Esophagus mucosa (tissue), 1 donor: ENCODE data around the gene EDARADD. TPM values are rescaled to one million over a fixed set of nuclear protein-coding genes. Genes with fewer than 3 reads are reported as not detected.
A peak's percentile ranks its signal among the peaks of the same experiment; 100 is the strongest.

Experiments used
- ATAC-seq: fragments of 200-7000 bp; cut with Tn5 transposase; one replicate; pipeline ENCODE4 v1.9.1; 2020
- total RNA-seq: library from RNA; stranded (reverse); gene quantifications from one replicate; pipeline ENCODE4 v1.2.4, GENCODE V29; 2023
- donor health status: DM: yes; HTN: yes; CAD: no.

The EDARADD gene
- total RNA-seq, 1 donor from 2014 or later: 4.3 TPM

DNA sequence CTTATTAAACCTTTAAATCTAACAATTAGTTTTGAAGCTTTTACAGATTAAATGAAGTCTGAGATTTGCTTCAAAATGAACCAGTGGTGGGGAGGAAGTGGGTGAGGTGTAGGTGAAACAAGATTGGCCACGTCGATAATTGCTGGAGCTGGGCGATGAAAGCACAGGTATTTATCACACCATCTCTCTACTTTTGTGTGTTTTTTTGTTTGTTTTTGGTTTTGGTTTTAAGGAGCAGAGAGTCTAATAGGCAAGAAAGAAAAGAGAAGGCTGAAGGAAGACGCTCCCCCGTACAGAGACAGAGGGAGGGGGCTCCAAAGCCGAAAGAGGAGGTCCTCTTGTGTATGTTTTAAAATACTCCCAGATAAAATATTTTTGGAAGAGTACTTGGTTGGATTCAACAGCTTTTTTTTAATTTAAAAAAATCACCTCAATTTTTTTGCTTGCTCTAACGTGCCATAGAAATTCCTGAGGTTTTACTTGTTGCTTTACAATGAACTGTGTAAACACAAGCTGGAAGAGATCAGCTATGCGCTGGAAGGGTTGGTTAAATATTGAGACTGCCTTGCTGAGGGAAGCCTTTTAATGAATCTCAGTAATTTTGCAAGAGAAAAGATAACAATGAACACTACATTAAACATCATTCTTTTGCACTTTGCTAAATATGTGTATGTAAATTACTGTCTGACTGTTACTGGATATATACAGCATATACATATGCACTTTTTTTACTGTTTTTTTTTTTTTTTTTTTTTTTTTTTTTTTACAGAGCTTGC lies 123.0 kb downstream of the EDARADD start:
- ATAC-seq: peak; percentile 56

DNA sequence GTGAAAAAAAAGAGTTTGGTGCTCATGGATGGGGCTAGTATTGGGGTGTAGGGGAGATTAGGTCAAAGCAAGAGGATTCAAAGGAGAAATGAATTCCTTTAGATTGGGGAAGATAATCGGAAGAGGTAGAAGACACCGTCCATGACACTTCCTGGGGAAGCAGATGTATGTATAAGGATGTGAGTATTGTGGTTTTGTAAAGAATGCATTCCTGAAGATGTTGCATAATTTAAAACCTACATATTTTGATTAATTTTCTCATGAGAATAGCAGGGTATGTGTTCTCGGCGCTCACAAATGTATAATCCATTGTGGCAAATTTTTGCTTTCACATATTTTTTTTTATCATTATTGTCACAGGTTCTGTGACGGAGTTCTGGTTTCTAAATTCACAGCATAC lies 124.2 kb downstream of the EDARADD start:
- no peak for ATAC-seq

DNA sequence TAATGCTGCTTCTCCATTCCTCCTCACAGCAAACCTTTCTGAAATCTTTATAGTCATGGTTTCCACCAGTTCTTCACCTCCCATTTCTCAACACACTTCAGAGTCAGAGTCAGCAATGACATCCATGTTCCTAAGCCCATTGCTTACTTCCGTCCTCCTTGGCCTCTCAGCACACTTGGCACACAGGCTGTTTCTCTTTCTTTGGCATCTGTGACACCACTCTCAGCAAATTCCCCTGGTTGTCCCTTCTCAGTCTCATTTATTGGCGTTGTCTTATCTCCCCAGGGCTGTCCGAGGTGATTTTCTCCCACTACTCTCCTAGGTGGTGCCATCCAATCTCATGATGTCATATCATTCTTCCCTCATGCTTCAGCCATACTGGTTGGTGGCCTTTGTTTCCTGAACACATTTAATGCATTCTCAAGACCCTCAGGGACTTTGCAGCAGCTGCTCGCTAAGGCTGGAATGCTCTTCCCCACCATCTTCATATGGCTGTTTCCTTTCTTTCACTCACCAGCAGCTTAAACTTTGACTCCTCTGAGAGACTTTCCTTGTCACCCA lies 126.4 kb downstream of the EDARADD start:
- no peak for ATAC-seq

DNA sequence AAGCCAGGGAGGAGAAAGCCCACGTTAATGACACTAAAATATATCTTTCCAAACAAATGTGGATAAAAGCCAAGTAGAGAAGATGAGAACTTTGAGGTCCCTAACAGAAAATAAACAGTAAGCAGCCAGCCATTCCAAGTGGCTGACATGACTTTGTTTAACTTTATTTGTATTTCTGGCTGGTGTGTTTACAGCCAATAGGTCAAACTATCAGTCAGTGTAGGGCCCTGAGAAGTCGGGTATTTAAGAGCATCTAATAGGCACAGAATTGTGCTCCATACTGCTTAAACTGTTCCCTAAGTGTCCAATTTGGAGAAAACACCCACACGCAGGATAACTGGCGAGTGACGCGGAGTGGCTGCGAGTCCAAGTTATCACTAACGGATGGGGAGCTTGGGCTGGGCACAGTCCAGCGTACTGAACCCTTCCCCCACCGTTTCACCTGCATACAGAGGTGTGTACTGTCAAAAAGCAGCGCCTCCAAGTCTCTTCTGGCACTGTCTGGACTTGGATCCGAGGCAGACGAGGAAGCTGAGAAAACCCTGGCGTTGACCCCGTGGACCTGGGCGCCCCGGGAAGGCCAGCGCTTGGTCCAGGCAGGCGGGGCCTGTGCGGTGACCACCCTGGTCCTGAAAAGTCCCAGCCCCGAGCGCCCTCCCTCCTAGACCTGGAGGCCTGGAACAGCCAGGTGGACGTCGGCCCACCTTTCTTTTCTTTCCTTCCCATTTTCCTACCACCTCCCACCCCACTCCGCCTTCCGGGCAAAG lies 129.0 kb downstream of the EDARADD start:
- peak; percentile 63 for ATAC-seq

- ATAC-seq: peak; percentile 95
Observed at GRCh38 chr1:236523704-236524141, 129.6 kb downstream of the EDARADD start, which contains the start of gene LGALS8. LGALS8 (plus strand) TSS chr1:236523982; CDS start chr1:236526071, 2,089 bp downstream.

- ATAC-seq: peak; percentile 81
Observed at GRCh38 chr1:236524142-236524894, 130.2 kb downstream of the EDARADD start.

DNA sequence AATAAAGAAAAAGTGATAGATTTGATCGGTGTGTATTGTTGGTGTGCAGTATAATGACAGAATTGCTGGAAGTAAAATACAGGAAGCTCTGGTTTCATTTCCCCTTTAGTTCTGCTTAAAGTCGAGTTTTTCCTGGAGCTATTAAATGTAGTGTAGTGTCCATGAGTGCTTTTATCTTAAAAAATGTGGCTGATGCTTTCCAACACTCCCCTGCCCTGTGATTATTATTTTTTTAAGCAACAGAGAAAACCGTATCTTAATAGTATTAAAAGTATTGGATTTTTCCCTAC lies 130.8 kb downstream of the EDARADD start:
- no peak for ATAC-seq

DNA sequence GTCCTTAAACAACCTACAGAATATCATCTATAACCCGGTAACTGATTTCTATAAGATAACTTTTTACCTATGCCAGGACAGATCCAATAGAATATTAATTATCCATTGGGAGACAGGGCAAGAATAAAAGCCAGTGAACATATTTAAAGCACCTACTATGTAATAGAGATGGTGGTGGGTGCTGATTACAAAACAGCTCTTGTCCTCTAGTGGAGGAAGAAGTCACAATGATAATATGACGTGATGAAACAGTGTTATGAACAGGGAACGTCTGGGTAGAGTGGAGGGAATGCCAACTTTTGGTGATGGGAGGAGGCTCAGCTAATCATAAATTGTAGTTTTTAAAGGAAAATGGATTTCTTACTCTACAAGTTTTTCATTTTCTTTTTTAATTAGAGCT lies 132.0 kb downstream of the EDARADD start:
- no peak for ATAC-seq

DNA sequence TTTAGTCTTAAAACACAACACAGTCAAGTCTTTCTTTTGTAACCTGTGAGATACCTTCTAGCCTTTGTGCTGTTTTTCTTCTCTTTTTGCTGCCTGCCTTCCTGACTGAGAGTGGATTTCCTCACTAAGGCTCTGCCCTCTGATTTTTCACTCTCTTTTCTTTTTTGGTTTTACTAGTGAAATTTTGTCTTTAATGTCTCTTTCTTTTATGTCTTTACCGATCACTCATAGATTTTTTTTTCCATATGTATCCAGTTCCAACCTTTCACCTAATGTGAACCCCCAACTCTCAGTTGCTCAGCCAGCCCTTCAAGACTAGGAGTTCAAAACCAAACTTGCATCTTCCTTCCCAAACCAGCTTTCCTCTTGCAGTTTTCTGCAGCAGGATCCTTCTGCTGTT lies 136.2 kb downstream of the EDARADD start:
- ATAC-seq: no peak

DNA sequence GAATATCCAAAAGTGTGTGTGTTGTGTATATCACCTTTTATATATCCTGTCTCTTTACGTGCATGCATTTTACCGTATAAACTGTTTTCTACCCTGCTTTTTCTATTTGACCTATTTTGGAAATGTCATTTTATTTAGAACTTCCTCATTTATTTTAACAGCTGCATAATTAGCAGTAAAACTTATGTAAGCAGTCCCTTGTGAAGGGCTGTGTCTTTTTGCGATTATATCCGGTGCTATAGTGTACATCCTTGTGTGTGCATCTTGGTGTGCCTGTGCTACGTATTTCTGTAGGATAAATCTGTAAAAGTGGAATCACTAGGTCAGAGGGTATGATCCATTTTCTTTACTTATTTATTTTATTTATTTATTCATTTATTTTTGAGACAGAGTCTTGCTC lies 136.9 kb downstream of the EDARADD start:
- ATAC-seq: no peak

DNA sequence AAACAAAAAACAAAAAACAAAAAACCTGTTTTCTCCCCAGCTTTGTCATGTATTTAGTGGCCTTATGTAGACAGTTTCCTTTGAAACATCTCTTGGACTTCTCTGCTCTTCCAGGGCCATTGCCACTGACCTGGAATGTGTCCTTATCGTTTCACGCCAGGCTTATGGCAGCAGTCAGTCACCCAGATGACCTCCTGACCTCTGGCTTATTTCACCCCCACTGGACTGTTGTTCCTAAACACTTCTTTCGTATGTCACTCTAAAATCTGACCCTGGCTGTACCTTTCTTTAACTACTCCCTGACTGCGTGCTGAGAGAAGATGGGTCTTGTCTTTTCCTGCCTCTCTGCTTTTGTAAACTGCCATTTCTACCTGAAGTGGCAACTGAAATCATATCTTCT lies 138.8 kb downstream of the EDARADD start:
- no peak for ATAC-seq

DNA sequence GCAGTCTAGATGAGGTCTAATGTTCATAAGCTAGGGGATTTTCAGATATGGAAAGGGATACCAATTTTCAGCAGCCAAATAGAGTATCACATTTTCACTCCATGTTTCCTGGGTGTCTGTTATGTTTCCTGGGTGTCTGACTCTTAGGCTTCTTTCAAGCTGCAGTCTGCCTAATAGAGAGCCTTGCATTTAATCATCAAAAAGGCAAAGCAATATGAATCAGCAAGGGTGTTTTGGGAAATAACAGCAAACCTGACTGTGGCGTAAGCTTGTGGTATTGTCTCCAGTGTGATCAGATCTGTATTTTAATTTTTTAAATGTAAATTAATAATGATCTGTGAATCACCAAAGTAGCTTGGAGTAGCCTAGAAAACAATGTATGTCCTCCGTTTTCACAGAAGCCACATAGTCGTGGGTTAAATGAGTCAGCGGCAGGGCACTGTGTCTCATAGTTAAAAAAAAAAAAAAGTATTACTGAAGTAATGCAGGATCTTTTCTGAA lies 140.1 kb downstream of the EDARADD start:
- ATAC-seq: peak; percentile 68

Other genes starting within 250 kb of the EDARADD start
- gene ERO1B, start 112.3 kb upstream of the EDARADD start, total RNA-seq: 1.1 TPM
- gene LGALS8, start 129.7 kb downstream of the EDARADD start, total RNA-seq: 30.1 TPM
- gene HEATR1, start 210.2 kb downstream of the EDARADD start, total RNA-seq: 25.1 TPM